GM21825 (cell line): Measurements from ENCODE around the gene MIA.
"Not testable (repeated sequence)": the region's sequence is repeated elsewhere in the genome, so short reads cannot be mapped to it uniquely, and the experiment has no call there.

Source experiments
- ATAC-seq: cut with Tn5 transposase; IDR thresholded peaks from one replicate; pipeline ENCODE4 v1.9.1; 2021; ENCODE audit warnings: mild to moderate bottlenecking, moderate library complexity; ENCODE audit not compliant: unreplicated experiment

The MIA gene

DNA sequence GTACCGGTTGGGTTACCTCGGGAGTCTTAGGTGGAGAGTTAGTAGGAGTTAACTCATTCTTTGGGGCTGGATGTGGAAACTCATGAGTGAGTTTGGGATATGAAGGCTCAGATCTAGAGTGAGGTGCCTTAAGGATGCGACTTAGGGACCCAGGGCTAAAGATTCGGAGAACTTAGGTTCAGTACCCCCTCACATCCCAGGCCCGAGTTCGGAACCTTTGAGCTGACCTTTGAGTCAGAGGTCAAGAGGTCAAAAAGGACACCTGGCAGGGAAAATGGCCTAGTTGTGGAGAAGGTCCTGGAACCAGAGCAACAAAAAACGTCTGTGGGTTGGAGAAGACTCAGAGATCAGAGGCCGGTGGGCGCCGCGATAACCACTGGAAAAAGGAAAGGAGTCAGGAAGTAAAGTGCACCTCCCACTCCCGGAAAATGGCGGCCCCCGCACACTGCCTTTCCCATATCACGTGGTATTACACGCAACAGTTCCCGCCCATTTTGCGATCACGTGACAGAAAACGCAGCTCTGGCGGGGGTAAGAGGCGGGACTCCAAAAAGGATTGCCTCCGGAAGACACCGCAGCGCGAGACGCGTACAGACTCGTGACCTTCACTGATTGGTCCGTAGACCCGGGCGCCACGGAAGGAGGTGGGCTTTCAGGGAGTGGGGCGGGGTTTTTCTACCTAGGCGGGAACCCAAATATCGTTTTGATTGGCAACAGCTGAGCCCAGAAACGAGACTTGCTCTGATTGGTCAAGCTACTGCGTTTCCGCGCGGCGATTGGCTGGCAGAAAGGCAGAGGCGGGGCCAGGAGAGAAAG is 25.1 kb upstream of the MIA start, which contains the start of gene ACTMAP:
ACTMAP (minus strand) TSS at position 420 of the 816 bp plus-strand sequence. CDS start 674 bp downstream, outside the sequence.
- peak; percentile 79 for ATAC-seq

DNA sequence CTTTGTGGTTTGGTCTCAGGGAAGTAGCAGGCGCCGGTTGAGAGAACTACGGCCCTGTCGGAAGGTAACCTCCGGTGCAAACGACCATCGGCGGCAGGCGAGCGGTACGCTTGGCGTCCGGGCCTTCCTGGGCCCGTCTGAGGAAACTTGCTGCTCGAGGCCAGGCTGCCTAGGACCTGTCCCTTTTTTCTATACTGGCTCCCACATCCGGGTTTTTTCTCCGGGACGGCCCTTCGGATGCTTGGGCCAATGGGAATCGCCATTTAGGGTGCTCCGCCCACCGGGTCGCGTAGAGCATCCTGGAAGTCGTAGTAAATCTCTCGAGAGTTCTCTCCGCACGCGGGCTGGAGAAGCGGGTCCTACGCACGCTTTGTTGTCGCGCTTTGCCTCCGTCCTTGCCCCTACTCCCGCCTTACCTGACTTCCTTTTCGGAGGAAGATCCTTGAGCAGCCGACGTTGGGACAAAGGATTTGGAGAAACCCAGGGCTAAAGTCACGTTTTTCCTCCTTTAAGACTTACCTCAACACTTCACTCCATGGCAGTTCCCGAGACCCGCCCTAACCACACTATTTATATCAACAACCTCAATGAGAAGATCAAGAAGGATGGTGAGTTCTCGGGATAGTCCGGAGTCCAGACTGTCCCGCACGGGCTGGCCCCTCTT is 24.3 kb upstream of the MIA start, which contains the start of gene SNRPA:
SNRPA (plus strand) TSS at position 330 of the 664 bp plus-strand sequence; CDS start at position 536, 206 bp downstream.
- peak; percentile 65 for ATAC-seq

DNA sequence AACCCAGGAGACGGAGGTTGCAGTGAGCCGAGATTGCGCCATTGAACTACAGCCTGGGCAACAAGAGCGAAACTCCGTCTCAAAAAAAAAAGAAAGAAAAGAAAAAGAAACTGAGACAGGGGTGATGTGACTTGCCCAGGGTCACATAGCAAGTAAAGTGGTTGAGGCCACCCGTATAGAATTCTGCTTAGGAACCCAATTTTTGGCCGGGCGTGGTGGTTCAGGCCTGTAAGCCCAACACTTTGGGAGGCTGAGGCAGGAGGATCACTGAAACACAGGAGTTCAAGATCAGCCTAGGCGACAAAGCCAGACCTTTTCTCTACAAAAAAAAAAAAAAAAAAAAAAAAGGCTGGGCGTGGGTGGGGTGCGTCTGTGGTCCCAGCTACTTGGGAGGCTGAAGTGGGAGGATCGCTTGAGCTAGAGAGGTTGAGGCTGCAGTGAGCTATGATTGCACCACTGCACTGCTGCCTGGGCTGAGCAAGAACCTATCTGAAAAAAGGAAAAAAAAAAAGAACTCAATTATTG is 23.0 kb upstream of the MIA start:
- ATAC-seq: no peak

DNA sequence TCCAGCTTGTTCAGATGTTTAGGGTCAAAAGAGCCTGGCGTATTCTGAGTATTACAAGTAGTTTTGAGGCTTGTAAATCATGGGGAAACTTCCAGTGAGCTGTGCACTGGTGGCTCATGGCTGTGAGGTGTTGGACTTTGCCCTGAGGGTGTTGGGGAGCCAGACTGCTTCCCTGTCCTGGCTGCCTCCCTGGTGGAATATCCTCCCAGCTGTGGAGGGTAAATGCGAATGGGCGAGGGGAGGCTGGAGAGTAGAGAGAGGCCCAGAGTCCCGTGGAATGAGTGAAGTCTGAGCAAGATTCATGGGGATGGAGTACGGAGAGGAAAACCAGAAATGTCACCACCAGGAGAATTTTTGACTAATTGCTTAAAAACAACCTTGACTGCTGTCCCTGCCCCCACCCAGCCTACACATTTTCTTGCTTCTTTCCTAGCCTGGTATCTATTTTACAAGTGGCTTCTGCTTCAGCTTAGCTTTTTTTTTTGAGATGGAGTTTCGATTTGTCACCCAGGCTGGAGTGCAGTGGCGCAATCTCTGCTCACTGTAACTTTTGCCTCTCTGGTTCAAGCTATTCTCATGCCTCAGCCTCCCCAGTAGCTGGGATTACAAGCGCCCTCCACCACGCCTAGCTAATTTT is 20.6 kb upstream of the MIA start:
- ATAC-seq: no peak

DNA sequence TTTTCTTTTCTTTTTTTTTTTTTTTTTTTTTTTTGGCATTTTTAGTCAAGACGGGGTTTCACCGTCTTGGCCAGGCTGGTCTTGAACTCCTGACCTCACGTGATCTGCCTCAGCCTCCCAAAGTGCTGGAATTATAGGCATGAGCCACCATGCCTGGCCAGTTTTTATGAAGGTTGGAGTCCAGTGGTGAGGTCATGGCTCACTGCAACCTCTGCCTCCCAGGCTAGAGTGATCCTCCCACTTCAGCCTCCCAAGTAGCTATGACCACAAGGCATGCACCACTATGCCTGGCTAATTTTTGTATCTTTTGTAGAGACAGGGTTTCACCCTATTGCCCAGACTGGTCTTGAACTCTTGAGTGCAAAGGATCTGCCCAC is 20.1 kb upstream of the MIA start:
- ATAC-seq: no peak

DNA sequence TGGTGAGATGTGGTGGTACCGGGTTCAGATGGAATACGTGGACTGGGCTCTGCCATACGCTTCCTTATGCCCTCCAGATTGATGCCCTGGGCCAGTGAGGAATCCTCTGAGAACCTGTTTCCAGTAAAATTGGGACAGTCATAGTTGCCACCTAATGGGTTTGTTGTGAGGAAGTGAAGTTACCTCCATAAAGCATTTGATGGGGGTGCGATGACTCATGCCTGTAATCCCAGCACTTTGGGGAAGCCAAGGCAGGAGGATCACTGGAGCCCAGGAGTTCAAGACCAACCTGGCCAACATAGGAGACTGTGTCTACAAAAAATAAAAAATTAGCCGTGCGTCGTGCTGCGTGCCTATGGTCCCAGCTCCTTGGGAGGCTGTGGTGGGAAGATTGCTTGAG is 19.5 kb upstream of the MIA start:
- no peak for ATAC-seq

DNA sequence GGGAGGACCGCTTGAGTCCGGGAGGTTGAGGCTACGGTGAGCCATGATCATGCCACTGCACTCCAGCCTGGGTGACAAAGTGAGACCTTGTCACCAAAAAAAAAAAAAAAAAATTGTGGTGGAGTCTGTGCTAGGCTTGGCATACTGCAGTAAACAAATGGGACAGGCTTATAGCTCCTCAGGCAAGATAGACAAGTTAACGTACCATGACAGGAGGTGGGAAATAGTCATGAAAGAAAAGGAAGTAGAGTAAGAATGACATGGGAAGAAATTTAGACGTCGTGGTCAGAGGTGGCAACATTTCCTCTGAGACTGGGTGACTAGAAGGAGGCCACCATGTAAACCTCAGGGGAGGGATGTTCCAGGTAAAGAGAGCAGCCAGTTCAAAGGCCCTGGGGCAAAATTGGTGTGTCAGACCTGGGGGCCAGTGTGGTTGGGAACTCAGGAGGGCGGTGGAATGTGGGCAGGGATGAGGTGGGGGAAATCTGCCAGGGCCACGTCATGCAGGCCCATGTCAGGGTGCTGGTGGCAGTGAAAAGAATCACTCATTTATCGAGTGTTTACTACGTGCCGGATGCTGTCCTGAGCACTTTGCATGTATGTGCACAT is 18.7 kb upstream of the MIA start:
- no peak for ATAC-seq

DNA sequence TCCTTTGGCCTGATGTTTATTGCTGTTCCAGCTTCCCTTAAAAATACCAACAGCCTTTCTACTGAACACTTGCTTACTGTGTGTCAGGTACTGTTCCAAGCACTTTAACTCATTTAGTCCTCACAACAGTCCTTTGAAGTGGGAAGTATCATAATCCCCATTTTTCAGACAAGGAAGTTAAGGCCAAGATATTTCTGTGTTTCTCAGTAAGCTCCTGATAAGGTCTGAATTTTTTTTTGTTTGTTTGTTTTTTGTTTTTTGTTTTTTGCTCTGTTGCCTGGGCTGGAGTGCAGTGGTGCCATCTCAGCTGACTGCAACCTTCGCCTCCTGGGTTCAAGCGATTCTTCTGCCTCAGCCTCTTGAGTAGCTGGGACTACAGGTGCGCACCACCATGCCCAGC is 16.8 kb upstream of the MIA start:
- ATAC-seq: no peak

DNA sequence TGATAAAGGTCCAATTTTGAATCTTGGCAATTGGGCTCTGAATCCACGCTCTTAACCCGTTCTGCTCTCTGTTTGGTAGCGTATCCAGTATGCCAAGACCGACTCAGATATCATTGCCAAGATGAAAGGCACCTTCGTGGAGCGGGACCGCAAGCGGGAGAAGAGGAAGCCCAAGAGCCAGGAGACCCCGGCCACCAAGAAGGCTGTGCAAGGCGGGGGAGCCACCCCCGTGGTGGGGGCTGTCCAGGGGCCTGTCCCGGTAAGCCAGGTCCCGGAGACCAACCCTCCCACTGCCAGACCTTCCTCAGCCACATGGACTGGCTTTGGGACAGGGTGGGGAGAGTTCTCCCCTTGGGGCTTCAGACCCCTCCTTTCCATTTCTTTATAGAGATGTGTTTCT is 16.0 kb upstream of the MIA start:
- ATAC-seq: no peak

DNA sequence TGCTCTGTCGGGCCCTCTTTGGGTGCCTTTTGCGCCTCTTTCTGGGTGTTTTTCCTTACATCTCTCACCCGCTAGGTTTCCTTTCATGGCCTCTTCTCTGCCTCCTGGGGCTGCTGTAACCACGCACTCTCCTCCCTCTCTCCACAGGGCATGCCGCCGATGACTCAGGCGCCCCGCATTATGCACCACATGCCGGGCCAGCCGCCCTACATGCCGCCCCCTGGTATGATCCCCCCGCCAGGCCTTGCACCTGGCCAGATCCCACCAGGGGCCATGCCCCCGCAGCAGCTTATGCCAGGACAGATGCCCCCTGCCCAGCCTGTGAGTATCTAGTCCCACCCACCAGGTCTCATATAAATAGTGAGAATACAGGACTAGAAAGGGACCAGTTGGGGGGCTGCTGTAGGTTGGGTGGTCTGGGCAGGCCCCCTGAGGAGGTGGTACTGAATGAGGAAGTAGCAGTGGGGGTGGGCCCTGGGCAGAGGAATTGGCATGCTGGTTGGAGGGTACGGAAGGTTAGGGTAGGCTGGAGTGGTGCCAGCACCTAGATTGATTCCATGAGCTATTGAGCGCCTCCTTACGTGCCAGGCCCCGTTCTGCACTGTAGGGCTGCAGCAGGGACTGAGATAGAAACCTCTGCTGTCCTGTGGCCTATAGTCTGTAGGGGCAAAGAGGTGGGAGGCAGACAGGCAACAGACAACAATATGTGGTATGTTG is 12.4 kb upstream of the MIA start:
- ATAC-seq: no peak

DNA sequence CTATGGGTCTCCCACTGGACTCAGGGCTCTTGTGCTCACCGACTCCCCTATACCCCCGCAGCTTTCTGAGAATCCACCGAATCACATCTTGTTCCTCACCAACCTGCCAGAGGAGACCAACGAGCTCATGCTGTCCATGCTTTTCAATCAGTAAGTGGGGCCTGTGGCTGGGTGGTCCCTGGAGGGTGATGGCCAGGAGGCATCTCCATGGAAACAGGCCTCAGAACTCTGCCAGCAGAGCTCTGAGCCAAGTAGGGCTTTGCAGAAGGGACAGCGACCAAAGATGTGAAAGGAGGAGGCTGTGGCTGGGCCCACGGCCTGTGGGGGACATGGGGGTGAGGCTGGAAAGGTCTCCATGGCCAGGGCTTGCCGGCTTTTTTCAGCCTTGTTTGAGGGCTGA is 11.8 kb upstream of the MIA start:
- ATAC-seq: no peak

DNA sequence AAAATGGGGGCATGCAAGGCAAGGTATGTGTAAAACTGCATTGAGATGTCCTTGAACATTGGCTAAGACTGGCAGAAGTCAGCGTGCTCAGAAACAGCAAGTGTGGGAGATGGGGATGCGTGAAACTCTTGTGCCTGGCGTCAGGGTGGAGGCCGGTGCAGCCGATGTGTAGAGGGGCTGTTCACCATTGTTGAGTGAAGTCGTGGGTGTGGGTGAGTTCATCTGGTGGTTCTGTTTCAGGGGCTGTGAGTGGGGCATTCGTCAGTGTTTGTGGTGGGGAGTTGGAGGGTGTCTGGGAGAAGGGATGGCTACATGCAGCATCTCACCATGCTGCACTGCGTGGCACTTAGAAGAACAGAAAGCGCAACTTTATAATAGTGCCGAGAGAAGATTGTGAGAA is 11.4 kb upstream of the MIA start:
- ATAC-seq: no peak

DNA sequence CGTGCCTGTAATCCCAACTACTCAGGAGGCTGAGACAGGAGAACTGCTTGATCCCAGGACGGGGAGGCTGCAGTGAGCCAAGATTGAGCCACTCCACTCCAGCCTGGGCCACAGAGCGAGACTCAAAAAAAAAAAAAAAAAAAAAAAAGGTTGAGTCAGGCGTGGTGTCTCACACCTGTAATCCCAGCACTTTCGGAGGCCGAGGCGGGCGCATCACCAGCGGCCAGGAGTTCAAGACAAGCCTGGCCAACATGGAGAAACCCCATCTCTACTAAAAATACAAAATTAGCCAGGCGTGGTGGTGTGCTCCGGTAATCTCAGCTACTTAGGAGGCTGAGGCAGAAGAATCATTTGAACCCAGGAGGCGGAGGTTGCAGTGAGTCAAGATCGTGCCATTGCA is 8.9 kb upstream of the MIA start:
- not testable (repeated sequence) for ATAC-seq

DNA sequence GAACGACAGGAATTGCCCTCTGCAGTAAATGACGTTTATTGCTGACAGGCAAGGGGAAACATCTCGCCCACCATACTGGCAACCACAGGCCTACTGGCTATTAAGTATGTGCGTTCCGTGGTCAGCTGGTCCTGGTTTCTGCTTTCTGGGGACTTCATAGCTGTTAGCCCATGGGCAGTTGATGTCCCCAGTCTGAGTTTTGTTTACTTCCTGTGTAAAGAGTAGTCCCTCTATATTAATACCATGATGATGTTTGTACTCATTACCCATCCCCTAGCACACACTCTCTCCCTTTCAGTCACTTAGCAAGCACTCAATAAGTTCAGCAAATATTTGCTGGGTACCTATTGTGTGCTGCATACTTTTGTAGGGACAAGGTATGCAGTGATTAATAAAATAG is 6.5 kb upstream of the MIA start:
- ATAC-seq: no peak

DNA sequence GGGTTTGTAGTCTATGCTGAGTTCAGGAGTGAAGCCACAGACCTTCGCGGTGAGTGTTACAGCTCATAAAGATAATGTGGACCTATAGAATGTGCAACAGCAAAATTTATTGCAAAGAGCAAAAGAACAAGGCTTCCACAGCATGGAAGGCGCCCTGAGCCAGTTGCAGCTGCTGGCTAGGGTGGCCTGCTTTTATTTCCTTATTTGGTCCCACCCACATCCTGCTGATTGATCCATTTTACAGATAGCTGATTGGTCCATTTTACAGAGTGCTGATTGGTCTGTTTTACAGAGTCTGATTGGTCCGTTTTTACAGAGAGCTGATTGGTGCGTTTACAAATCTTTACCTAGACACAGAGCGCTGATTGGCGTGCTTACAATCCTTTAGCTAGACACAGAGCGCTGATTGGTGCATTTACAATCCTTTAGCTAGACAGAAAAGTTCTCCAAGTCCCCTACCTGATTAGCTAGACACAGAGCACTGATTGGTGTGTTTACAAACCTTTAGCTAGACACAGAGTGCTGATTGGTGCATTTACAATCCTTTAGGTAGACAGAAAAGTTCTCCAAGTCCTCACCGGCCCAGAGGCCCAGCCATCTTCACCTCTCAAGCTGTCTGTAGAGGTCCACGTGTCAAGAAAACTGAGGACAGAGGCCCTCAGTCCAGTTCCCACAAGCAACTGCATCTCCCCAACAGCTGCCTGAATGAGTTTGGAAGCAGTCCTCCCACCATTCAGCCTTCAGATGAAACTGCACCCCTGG is 4.0 kb upstream of the MIA start:
- ATAC-seq: not testable (repeated sequence)

DNA sequence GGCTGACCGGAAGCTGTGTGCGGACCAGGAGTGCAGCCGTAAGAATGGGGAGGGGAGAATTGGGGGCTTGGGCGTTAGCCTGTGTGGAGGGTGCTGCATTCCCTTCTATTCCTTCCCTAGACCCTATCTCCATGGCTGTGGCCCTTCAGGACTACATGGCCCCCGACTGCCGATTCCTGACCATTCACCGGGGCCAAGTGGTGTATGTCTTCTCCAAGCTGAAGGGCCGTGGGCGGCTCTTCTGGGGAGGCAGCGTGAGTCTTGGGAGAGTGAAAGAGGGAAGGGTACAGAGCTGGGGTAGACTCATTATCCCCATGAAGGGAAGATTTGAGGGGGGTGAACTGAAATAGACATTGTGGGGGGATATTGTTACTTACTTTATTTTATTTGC is 306 bp downstream of the MIA start:
- ATAC-seq: no peak

DNA sequence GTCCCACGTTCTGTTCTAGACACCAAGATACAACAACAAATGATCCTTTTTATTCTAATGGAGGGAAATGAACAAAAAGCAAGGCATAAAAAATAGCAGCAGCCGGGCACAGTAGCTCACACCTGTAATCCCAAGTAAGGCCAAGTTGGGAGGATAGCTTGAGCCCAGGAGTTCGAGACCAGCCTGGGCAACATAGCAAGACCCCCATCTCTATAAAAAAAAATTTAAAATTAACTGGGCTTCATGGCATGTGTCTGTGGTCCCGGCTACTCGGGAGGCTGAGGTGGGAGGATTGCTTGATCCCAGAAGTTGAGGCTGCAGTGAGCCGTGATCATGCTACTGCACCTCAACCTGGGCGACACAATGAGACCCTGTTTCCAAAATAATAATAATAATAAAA is 1.0 kb downstream of the MIA start:
- no peak for ATAC-seq

DNA sequence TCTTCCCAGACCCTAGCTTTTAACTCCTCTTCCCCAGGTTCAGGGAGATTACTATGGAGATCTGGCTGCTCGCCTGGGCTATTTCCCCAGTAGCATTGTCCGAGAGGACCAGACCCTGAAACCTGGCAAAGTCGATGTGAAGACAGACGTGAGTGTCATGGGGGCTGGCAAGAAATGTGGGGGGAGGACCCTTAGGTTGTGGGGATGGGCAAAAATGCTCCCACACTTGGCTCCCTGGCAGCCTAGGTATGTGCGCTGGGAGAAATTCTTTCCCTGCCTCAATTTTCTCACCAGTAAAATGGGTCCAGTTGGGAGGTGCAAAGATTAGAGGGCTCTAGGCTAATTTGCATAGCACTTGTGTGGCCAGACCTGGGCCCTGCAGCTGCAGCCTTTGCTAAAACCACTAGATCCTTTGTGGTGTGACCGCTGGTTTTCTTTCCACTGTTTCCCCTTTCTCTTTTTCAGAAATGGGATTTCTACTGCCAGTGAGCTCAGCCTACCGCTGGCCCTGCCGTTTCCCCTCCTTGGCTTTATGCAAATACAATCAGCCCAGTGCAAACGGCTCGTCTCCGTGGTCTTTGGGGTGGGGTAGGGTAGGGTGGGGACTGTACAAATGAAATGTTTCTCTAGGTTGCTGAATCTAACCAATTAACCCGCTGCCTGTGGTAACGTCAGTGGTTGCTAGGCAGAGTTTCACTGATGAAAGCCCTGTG is 1.8 kb downstream of the MIA start:
- peak; percentile 56 for ATAC-seq

DNA sequence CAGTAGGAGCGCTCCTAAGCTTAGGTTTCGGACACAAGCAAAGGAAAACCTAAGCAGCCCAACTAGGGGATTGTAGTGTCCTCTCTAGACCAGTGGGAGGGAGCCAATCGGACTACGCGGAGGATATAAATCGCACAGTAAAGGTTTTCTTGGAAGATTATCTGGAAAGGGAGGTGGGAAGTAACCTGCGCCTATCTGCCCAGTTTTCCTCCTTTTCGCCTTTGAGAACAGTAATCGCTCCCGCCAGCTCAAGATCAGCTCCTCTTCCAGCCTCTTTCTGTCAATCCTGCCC is 2.3 kb downstream of the MIA start:
- no peak for ATAC-seq
